ENCODE data around the gene PKM.
A peak's percentile ranks its signal among the peaks of the same experiment; 100 is the strongest.

The PKM gene

DNA sequence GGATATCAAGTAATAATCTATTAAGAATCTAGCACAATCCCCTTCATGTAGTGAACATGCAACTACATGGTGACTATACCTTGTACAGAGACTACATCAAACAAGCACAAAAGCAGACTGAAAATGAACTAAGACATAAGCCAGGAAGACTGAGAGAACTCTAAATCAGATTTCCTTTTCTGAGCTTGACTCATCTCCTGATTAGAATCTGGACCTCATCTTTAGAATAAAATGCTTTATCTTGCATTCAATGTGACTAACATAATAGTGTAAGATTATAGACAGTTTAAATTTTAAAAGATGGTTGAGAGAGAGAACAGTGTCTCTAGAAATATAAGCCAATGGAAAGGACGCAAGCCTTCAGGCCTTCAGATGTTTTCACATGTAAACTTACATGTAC is 17.5 kb upstream of the PKM start:
- H3K4me1 ChIP-seq (ENCODE audit: insufficient read depth, low read length) = no peaks in the 10 kb centered on the region
- H3K9ac ChIP-seq (ENCODE audit: low read depth, low read length) = no peak overlapping the region
- no peaks in the 10 kb centered on the region for H3K9me3 ChIP-seq (ENCODE audit: control insufficient read depth, insufficient read depth, low read length)
- H3K36me3 ChIP-seq (ENCODE audit: insufficient read depth, low read length) = peaks cover 17% of the 10 kb centered on the region; the same call in 1 of the 2 replicates

- Histone ChIP-seq H3K9ac (ENCODE audit: low read depth, low read length) (no peak overlapping the region), H3K4me1 (ENCODE audit: insufficient read depth, low read length) (peaks cover 3% of the 10 kb centered on the region; the same call in 1 of the 2 replicates), H3K9me3 (ENCODE audit: control insufficient read depth, insufficient read depth, low read length) (no peaks in the 10 kb centered on the region), H3K36me3 (ENCODE audit: insufficient read depth, low read length) (peaks cover 17% of the 10 kb centered on the region)
Measured at GRCh38 chr15:72242775-72243370, 11.9 kb upstream of the PKM start.

DNA sequence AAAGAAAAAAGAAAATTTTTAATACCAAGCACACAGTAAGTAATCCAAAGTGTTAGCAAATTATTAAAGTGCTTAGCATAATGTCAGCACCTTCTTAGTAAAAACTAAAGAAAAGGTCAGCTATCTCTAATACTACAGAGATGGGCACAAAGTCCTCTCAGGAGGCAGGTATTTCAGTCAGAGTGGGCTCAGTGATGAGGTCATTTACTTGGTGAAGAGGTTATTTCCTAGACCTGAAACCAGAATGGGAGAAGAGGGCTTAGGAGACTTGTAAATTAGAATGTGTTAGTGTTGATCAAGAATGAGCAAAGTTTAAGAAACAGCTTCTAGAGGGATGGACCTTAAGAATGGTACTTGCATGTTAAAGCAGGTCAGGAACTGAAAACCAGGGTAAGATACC is 8.7 kb upstream of the PKM start:
- H3K36me3 ChIP-seq (ENCODE audit: insufficient read depth, low read length) = peaks cover 16% of the 10 kb centered on the region
- no peaks in the 10 kb centered on the region for H3K9me3 ChIP-seq (ENCODE audit: control insufficient read depth, insufficient read depth, low read length)
- peaks cover 15% of the 10 kb centered on the region for H3K4me1 ChIP-seq (ENCODE audit: insufficient read depth, low read length)
- no peak overlapping the region for H3K9ac ChIP-seq (ENCODE audit: low read depth, low read length)

DNA sequence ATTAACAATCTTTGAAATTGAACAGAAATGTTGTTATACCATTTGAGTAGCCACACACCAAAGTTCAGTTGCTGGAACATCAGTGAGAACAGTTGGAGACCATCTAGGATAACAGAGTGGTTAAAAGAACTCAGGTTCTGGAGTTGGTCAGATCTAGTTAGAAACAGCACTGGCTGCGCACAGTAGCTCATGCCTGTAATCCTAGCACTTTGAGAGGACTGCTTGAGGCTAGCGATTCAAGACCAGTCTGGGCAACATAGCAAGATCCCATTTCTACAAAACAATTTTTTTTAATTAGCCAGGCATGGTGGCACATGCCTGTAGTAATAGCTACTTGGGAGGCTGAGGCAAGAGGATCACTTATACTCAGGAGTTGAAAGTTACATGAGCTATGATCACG is 7.6 kb upstream of the PKM start:
- H3K9ac ChIP-seq (ENCODE audit: low read depth, low read length) = no peak overlapping the region
- no peaks in the 10 kb centered on the region for H3K9me3 ChIP-seq (ENCODE audit: control insufficient read depth, insufficient read depth, low read length)
- peaks cover 16% of the 10 kb centered on the region for H3K36me3 ChIP-seq (ENCODE audit: insufficient read depth, low read length)
- peaks cover 15% of the 10 kb centered on the region for H3K4me1 ChIP-seq (ENCODE audit: insufficient read depth, low read length)

GRCh38 chr15:72237853-72238224 is 6.8 kb upstream of the PKM start:
- H3K9me3 ChIP-seq (ENCODE audit: control insufficient read depth, insufficient read depth, low read length) = no peaks in the 10 kb centered on the region
- peaks cover 16% of the 10 kb centered on the region for H3K36me3 ChIP-seq (ENCODE audit: insufficient read depth, low read length)
- peaks cover 15% of the 10 kb centered on the region for H3K4me1 ChIP-seq (ENCODE audit: insufficient read depth, low read length)
- H3K9ac ChIP-seq (ENCODE audit: low read depth, low read length) = no peak overlapping the region

GRCh38 chr15:72237029-72237852 is 6.3 kb upstream of the PKM start:
- no peaks in the 10 kb centered on the region for H3K9me3 ChIP-seq (ENCODE audit: control insufficient read depth, insufficient read depth, low read length)
- H3K36me3 ChIP-seq (ENCODE audit: insufficient read depth, low read length) = peaks cover 15% of the 10 kb centered on the region
- H3K4me1 ChIP-seq (ENCODE audit: insufficient read depth, low read length) = peaks cover 20% of the 10 kb centered on the region
- H3K9ac ChIP-seq (ENCODE audit: low read depth, low read length) = peak overlapping the region; percentile 29

GRCh38 chr15:72236381-72237003 is 5.5 kb upstream of the PKM start:
- H3K9me3 ChIP-seq (ENCODE audit: control insufficient read depth, insufficient read depth, low read length) = no peaks in the 10 kb centered on the region
- H3K4me1 ChIP-seq (ENCODE audit: insufficient read depth, low read length) = peaks cover 23% of the 10 kb centered on the region
- H3K36me3 ChIP-seq (ENCODE audit: insufficient read depth, low read length) = peaks cover 12% of the 10 kb centered on the region
- no peak overlapping the region; the same call in 1 of the 2 replicates for H3K9ac ChIP-seq (ENCODE audit: low read depth, low read length)

GRCh38 chr15:72235298-72235697 is 4.3 kb upstream of the PKM start:
- 0 out of 2 replicates have a peak, but pooled peaks cover 4% of the 10 kb centered on the region for H3K36me3 ChIP-seq (ENCODE audit: insufficient read depth, low read length)
- H3K9ac ChIP-seq (ENCODE audit: low read depth, low read length) = no peak overlapping the region
- no peaks in the 10 kb centered on the region for H3K9me3 ChIP-seq (ENCODE audit: control insufficient read depth, insufficient read depth, low read length)
- H3K4me1 ChIP-seq (ENCODE audit: insufficient read depth, low read length) = peaks cover 23% of the 10 kb centered on the region

- H3K36me3 ChIP-seq (ENCODE audit: insufficient read depth, low read length) = 0 out of 2 replicates have a peak, but pooled peaks cover under 1% of the 10 kb centered on the region
- peaks cover 28% of the 10 kb centered on the region for H3K4me1 ChIP-seq (ENCODE audit: insufficient read depth, low read length)
- no peaks in the 10 kb centered on the region for H3K9me3 ChIP-seq (ENCODE audit: control insufficient read depth, insufficient read depth, low read length)
- H3K9ac ChIP-seq (ENCODE audit: low read depth, low read length) = no peak overlapping the region
Measured at GRCh38 chr15:72233769-72234168, 2.8 kb upstream of the PKM start.

- no peaks in the 10 kb centered on the region for H3K36me3 ChIP-seq (ENCODE audit: insufficient read depth, low read length)
- H3K9me3 ChIP-seq (ENCODE audit: control insufficient read depth, insufficient read depth, low read length) = no peaks in the 10 kb centered on the region
- H3K4me1 ChIP-seq (ENCODE audit: insufficient read depth, low read length) = peaks cover 31% of the 10 kb centered on the region
- peak overlapping the region; percentile 74 for H3K9ac ChIP-seq (ENCODE audit: low read depth, low read length)
Measured at GRCh38 chr15:72231833-72232478, 966 bp upstream of the PKM start.

GRCh38 chr15:72230197-72231065 is 559 bp downstream of the PKM start:
- Histone ChIP-seq H3K36me3 (ENCODE audit: insufficient read depth, low read length) (no peaks in the 10 kb centered on the region), H3K9ac (ENCODE audit: low read depth, low read length) (peak overlapping the region; percentile 96), H3K9me3 (ENCODE audit: control insufficient read depth, insufficient read depth, low read length) (no peaks in the 10 kb centered on the region), H3K4me1 (ENCODE audit: insufficient read depth, low read length) (peaks cover 34% of the 10 kb centered on the region)

- no peaks in the 10 kb centered on the region for H3K36me3 ChIP-seq (ENCODE audit: insufficient read depth, low read length)
- H3K9me3 ChIP-seq (ENCODE audit: control insufficient read depth, insufficient read depth, low read length) = no peaks in the 10 kb centered on the region
- peaks cover 34% of the 10 kb centered on the region for H3K4me1 ChIP-seq (ENCODE audit: insufficient read depth, low read length)
- H3K9ac ChIP-seq (ENCODE audit: low read depth, low read length) = peak overlapping the region; percentile 96
Measured at GRCh38 chr15:72229947-72230196, 1.1 kb downstream of the PKM start.

DNA sequence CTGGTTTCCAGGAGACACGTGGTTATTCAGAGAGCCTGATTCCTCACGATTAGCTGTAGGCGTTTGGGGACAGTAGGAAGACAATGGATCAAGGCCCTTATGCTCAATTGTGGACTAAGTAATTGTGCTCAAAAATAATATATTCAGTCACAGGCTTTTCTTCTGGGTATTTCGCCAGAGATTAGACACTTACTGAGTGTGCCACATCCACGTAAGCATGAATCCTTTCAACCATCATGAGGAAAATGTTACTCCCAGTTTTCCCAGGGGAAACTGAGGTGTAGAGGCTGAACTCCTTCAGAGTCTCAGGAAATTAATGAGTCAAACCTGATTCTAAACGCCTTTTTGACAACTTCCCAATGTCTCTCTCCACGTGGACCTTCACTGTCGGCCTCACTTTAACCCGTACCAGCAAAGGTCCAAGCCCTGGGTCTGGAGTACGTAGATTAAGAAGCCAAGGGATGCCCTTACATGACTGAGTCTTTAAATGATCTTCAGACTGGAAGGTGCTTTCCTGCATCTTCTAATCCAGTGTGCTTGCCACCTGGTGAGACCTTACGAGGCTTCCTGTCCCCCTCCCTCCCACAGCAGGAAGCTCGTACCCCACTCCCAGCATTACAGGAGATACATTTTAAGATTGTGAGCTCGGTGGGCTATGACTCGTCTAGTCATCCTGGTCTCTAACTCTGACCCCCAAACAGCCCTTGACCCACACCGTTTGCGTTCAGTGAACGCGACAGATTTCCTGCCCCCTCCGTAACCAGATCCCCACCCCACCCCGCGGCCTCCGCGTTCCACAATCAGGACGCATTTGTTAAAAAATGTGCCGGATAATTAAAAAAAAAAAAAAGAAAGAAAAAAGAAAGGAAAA is 1.7 kb downstream of the PKM start:
- peak overlapping the region; percentile 96 for H3K9ac ChIP-seq (ENCODE audit: low read depth, low read length)
- H3K4me1 ChIP-seq (ENCODE audit: insufficient read depth, low read length) = peaks cover 34% of the 10 kb centered on the region
- H3K9me3 ChIP-seq (ENCODE audit: control insufficient read depth, insufficient read depth, low read length) = no peaks in the 10 kb centered on the region
- H3K36me3 ChIP-seq (ENCODE audit: insufficient read depth, low read length) = 0 out of 2 replicates have a peak, but pooled peaks cover under 1% of the 10 kb centered on the region

Measured in ES-I3 (cell line).